ENCODE measurements around the gene VIPR2.

GRCh38 chr7:159088016-159088865 lies 56.4 kb downstream of the VIPR2 start:
- TF ChIP-seq CTCF (conservative IDR thresholded peaks at IDR 0.05) (no peak), EZH2 (IDR thresholded peaks at IDR 0.05; ENCODE audit: low read depth) (no peak)
